Right renal cortex interstitium (tissue), 3 donors: ENCODE measurements around the gene MALAT1. TPM values are rescaled to one million over a fixed set of nuclear protein-coding genes. Genes with fewer than 3 reads are reported as not detected.

ENCODE experiments used
- DNase-seq, 3 donors: peaks; one replicate each; pipeline ENCODE4 v3.0.0-alpha.2; 2013; ENCODE audit warnings: low read depth in 3 of 3, low spot score in 2 of 3
- polyA plus RNA-seq, 3 donors: library from polyadenylated mRNA; unstranded; fragments of 120-200 nt; gene quantifications; one replicate each; pipeline ENCODE4 v1.2.1, GENCODE V29; 2013; ENCODE audit not compliant: insufficient read length in 3 of 3

Gene MALAT1
- polyA plus RNA-seq, 3 donors = 444 to 1,042 (median 635) TPM

- DNase-seq = no peak
Observed at GRCh38 chr11:65554057-65554818, 55.4 kb downstream of the MALAT1 start.

DNA sequence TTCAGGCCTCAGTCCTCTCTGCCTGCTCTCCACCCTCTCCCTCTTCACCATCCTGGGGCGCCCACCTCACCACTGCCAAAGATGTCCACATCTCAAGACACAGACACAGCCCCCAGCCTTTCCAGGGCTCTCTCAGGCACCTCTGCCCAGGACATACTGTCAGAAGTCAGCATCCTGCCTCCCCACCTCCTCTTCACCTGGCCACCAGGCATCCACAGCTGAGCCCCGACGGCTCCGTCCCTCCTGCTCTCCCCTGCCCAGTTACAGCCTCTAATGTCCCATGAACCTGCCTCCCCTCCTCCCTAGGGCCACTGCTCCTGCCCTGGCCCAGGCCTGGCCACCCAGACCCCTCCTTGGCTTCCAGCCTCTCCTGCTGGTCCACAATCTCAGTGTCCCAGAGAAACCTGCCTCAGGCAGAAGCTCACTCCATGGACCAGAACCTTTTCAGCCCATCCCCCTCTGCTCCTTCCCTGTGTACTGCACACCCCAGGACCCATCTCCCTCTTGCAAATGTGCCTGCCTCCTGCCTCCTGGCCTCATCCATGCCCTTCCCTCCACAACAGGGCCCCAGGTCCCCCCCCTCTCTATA lies 56.1 kb downstream of the MALAT1 start:
- DNase-seq = no peak

DNA sequence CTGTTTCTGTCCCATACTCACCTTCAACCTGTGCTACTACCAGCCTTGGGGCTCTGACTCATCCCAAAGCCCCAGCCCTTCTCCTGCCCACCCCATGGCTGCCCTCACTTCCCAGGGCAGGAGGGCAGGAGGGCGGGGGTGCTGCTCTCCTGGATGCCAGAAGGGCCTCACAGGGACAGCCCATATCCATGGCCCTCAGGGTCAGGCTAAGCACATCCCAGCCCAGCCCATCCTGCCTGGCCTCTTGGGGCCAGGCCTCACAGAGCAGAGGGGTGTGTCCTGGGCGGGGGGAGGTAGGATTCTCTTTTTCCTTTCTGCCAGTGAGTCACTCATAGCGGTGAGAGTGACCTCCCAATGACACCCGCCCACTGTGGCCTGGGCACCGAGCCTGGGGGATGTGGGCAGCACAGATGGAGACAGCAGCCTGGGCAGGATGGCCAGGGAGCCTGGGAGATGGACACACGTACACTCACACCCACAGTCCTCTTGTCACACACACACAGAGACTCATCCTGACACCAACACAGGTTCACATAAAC lies 56.9 kb downstream of the MALAT1 start:
- no peak for DNase-seq

Other genes with a start within 250 kb of the MALAT1 start
- gene POLA2, start 237.1 kb upstream of the MALAT1 start, polyA plus RNA-seq = 10 to 100 TPM; 24.3 to 28.2 (median 25.6) TPM
- gene CDC42EP2, start 184.2 kb upstream of the MALAT1 start, polyA plus RNA-seq = 10 to 100 TPM in 1 of 3 donors, 1 to 10 TPM in 2; 6.3 to 10.1 (median 6.5) TPM
- gene DPF2, start 165.2 kb upstream of the MALAT1 start, polyA plus RNA-seq = 10 to 100 TPM; 76.7 to 88.5 (median 81.3) TPM
- gene TIGD3, start 144.3 kb upstream of the MALAT1 start, polyA plus RNA-seq = under 1 TPM; 0.62 to 0.69 (median 0.64) TPM
- gene SLC25A45, start 116.4 kb upstream of the MALAT1 start, polyA plus RNA-seq = 1 to 10 TPM; 5.0 to 6.0 (median 5.2) TPM
- 10 to 100 TPM; 15.5 to 17.8 (median 15.6) TPM for gene FRMD8, start 112.4 kb upstream of the MALAT1 start, polyA plus RNA-seq
- 100 to 1,000 TPM in 2 of 3 donors, 10 to 100 TPM in 1; 98.2 to 228 (median 107) TPM for gene NEAT1, start 76.2 kb upstream of the MALAT1 start, polyA plus RNA-seq
- gene SCYL1, start 26.0 kb downstream of the MALAT1 start, polyA plus RNA-seq = 10 to 100 TPM; 60.9 to 68.7 (median 65.3) TPM
- 100 to 1,000 TPM in 1 of 3 donors, 10 to 100 TPM in 2; 88.3 to 101 (median 89.4) TPM for gene LTBP3, start 59.3 kb downstream of the MALAT1 start, polyA plus RNA-seq
- gene ZNRD2, start 71.4 kb downstream of the MALAT1 start, polyA plus RNA-seq = 10 to 100 TPM; 42.9 to 49.8 (median 43.2) TPM
- gene FAM89B, start 73.5 kb downstream of the MALAT1 start, polyA plus RNA-seq = 10 to 100 TPM; 15.8 to 22.8 (median 21.7) TPM
- gene EHBP1L1, start 77.0 kb downstream of the MALAT1 start, polyA plus RNA-seq = 10 to 100 TPM in 2 of 3 donors, 1 to 10 TPM in 1; 9.4 to 12.3 (median 11.0) TPM
- gene KCNK7, start 96.8 kb downstream of the MALAT1 start, polyA plus RNA-seq = under 1 TPM in 1 of 3 donors, not detected in 2; 0.21 TPM
- 10 to 100 TPM; 29.4 to 37.2 (median 31.0) TPM for gene MAP3K11, start 115.2 kb downstream of the MALAT1 start, polyA plus RNA-seq
- 10 to 100 TPM; 22.2 to 25.1 (median 23.1) TPM for gene PCNX3, start 116.7 kb downstream of the MALAT1 start, polyA plus RNA-seq
- 10 to 100 TPM; 22.5 to 30.5 (median 24.7) TPM for gene SIPA1, start 139.1 kb downstream of the MALAT1 start, polyA plus RNA-seq
- 10 to 100 TPM; 42.6 to 47.1 (median 44.2) TPM for gene RELA, start 163.9 kb downstream of the MALAT1 start, polyA plus RNA-seq
- 10 to 100 TPM; 64.9 to 72.9 (median 69.0) TPM for gene KAT5, start 213.2 kb downstream of the MALAT1 start, polyA plus RNA-seq
- 10 to 100 TPM; 28.3 to 39.1 (median 35.1) TPM for gene RNASEH2C, start 221.8 kb downstream of the MALAT1 start, polyA plus RNA-seq